GM19324 (cell line): ENCODE data around the gene ABR.

Experiments
- ATAC-seq: cut with Tn5 transposase; IDR thresholded peaks from one replicate; pipeline ENCODE4 v1.9.1; 2021; ENCODE audit warnings: mild to moderate bottlenecking, moderate library complexity; ENCODE audit not compliant: unreplicated experiment, low FRiP score

ABR gene

DNA sequence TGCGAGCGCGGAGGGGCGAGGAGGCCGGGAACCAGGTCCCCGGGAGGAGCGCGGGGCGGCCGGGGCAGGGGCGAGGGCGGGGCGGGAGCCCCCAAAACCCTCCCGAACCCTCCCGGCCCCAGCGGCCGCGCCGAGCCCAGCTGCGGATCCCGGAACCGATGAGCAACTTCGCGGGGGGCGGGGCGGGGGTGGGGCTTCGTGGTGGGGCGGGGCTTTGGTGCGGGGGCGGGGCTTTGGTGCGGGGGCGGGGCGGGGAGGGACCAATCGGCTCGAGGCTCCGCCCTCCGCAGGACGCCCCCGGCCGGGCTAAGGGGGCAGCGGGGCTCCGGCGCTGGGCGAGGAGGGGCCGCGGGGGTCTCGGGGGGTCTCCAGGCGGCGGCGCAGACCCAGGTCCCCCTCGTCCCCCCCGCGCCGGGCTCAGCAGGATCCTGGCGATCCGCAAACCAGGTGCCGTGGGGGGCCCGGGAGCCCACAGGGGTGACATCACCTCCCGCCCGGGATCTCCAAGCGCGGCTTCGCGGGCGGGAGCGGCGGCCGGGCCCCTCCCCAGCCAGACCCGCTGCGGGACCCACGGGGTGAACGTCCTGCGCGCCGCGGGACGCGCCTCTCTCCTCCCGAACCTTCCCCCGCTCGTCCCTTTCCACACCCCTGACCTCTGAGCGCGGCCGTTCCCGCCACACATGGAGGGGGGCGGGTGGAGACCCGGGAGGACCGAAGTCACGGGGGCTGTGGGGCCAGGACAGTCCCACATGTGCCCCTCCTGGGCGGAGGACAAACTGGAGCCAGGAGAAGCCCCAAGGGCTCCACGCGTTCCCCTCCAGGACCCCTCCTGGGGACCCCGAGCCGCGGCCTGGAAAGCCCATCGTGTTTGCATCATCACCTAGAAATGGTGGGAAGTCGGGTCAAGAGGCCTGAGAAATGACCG, at the start of gene ABR:
Gene ABR, minus strand, starts transcription at position 164 of the 925 bp plus-strand sequence. CDS start 254 bp downstream, outside the sequence.
- ATAC-seq, result no peak

- no peak for ATAC-seq
These were observed 49.6 kb upstream of the ABR start for GRCh38 chr17:1229349-1229899.

DNA sequence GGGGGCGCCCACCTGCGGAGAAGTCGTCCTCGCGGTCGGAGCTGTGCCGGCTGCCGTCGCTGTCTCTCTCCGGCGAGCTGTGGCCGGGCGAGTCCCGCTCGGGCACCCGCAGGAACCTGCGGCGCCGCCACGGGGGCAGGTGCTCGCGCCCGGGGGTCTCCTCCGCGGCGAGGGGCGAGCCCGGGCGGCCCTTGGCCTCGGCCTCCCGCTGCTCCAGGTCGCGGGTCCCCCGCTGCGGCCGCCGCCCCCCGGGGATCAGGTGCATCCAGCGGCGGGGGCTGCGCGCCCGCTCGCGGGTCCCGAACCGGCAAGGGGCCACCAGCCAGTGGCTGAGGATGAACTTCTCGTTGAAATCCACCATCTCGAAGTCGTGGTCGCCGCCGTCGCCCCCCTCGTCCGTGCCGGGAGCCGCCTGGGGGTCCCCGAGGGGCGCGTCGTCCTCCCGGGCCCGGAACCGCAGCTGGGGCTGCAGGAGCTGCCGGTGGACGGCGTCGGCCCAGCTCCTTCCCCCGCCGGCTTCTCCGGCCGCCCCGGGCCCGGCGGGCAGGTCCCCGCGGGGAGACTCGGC, 49.1 kb upstream of the ABR start:
- ATAC-seq, result no peak

GRCh38 chr17:1227917-1228780, 48.4 kb upstream of the ABR start:
- no peak for ATAC-seq

GRCh38 chr17:1227365-1227764, 47.6 kb upstream of the ABR start:
- ATAC-seq, result no peak

DNA sequence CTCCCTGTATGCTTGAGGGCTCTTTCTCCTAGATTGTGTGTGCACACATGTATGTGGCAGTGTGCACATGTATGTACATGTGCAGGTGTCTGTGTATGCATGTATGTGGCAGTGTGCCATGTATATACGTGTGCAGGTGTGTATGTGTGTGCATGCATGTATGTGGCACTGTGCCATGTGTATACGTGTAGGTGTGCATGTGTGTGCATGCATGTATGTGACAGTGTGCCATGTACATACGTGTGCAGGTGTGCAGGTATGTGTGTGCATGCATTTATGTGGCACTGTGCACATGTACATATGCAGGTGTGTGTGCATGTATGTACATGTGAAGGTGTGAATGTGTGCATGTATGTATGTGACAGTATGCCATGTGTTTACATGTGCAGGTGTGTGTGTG, 46.5 kb upstream of the ABR start:
- no peak for ATAC-seq

DNA sequence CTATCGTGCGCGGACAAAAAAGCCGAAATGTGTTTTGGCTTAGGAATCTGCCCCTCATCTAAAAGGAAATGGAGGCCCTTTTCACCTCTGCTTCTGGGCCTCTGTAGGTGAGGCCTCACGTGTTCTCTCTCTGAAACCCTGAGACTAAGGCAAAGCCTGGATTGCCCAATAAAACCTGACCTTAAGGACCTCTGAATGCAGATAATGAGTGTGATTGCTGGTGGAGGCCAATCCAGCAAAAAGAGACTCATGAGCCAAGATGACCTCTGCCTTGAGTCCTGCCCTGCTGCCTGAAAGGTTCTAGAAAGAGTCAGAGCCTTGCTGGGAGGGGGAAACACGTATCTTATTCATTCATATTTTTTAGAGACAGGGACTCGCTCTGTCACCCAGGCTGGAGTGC, 44.5 kb upstream of the ABR start:
- no peak for ATAC-seq

- ATAC-seq, result no peak
These were observed 43.9 kb upstream of the ABR start for GRCh38 chr17:1223662-1224061.

DNA sequence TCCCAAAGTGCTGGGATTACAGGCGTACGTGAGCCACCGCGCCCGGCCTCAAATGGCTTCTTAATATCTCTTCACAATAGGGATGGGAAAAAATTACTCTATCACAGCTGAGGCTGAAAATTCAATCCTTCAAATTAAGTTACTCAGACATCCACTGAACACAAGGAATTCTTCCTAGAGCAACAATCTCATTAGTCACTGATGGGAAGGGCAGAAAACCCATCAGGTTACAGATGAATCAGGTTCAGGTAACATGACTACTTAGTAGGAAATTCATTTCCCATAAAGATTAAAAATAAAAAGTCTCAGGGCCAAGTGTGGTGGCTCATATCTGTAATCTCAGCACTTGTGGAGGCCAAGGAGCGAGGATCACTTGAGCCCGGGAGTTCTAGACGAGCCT, 42.5 kb upstream of the ABR start:
- ATAC-seq, result no peak

DNA sequence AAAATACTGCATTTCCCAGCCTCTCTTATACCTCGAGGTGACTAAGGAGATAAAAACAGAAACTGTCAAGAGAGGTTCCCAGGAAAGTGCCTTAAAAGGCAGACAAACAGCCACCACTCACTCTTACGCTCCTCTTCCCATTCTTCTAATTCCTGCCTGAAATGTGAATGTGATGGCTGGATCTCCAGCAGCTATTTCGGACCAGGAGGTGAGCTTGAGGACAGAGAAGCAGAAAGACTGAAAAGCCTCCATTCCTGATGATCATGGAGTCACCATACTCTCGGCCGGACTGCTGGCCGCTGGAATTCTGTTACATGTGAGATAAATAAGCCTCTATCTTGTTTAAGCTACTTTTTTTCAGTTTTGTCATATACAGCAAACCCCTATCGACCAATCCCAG, 41.4 kb upstream of the ABR start:
- ATAC-seq, result no peak

DNA sequence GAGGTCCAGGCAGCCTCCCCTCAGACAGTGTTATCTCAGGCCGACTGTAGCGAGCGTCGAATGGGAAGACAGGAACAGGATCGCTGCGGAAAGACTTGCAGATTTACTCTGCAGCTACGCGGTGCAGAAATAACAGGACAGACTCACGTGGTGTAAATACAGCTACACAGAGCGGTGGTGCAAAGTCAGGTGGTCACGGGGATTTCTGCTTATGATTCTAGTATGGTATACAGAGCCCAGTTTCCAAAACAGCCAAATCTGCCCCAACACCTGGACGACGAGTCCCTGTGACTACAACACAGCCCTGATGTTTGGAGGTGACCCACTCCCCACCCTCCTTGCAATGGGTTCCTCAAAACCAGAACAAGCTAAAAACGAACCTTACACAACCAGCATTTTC, 40.6 kb upstream of the ABR start:
- ATAC-seq, result no peak

- no peak for ATAC-seq
These were observed 37.3 kb upstream of the ABR start for GRCh38 chr17:1217089-1217385.

DNA sequence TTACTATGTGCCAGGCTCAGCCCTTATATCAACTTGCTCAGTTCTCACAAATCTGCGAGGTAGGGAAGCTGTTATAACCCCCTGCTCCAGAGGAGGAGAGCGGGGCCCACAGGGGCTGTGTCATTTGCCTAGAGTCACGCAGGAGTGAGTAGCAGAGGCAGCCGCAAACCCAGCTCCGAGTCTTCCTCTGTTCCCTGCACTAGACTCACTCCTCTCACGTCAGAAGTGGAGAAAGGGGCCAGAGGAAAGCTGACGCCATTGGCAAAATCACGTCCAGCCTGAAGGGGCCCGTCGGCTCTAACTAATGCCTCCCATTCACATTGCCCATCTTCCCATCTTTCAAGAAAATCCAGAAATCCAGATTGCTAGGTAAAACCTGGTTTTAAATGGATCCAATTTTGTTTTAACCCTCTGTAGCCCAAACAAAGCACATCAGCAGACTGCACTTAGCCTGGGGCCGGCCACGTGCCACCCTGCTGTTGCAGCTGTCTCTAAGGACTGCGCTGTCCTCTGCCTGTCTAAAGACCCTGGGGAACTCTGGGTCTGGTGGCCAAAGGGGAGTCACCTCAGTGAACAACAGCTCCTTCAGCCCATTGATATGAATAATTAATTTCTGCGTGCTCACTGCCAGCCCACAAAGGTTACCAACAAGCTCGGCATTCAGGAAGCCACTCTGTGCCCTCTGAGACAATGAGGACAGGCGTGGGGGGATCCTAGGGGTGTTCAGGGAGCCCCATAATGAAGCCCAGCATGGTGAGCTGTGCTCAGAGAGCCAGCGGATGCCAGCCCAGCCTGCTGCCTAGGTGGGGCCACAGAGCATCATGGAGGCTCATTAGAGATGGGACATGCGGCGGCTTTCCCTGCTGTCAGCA, 36.7 kb upstream of the ABR start:
- peak; percentile 51 for ATAC-seq

DNA sequence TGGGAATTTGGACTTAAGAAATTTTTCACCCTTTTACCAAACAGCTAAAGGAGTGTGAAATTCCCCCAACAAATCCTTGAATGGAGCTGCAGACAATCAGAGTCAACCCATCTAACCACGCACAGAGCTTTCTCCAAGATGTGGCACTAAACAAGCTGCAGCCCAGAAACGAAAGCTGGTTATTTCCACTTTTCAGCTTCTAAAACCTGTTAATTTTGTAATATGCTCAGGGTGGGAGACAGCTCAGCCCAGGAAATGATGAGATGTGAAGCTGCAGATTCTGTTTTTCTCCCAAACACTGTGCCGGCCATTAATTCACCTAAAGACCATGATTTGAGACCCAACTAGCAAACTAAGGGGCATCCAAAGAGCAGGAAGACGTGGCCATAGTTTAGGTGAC, 33.2 kb upstream of the ABR start:
- no peak for ATAC-seq

DNA sequence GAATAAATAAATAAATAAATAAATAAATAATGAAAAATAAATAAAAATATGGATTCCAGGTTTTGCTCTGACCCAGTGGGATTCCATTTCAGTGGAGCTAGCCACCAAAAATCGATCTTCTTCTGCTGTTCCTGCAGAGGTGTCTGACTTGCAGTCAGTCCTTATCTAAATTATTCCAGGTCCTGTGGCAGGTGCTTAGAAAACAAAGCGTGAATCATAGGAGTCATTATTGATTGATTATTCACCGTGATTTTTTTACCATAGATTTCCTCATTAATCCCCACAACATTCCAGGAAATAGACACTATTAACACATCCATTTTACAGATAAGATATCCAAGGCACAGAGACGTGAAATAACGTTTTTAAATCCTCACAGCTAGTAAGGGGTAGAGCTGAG, 31.5 kb upstream of the ABR start:
- ATAC-seq, result no peak

- ATAC-seq, result no peak
These were observed 29.2 kb upstream of the ABR start for GRCh38 chr17:1208966-1209365.

DNA sequence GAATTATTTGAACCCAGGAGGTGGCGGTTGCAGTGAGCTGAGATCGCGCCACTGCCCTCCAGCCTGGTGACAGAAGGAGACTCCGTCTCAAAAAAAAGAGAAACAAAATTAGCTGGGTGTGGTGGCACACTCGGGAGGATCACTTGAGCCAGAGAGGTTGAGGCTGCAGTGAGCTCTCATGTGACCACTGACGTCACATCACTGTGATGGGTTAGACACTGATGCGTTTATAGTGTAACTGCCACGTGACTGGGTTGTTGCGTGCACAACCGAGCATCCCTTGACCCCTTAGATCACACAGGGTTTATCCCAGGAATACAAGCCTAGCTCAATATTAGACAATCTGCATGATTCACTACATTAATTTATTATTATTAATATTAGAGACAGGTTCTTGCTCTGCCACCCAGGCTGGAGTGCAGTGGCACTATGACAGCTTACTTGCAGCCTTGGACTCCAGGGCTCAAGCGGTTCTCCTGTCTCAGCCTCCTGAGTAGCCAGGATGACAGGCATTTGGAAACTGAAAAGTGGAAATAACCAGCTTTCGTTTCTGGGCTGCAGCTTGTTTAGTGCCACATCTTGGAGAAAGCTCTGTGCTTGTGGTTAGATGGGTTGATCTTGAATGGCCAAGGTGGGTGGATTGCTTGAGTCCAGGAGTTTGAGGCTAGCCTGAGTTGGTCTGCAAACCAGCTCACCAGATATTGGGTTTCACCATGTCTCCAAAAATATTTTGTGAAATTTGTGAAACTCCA, 26.4 kb upstream of the ABR start:
- ATAC-seq, result no peak

DNA sequence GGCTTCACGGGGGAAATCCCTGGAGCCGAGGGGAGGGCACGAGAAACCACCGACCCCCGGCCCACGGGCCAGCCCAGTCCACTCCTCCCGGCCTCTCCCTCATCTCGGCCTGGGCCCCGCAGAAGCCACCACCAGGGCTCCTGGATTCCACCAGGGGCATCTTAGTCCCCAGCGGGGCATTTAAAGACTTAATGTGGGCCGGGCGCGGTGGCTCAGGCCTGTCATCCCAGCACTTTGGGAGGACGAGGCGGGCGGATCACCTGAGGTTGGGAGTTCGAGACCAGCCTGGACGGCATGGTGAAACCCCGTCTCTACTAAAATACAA, 24.1 kb upstream of the ABR start:
- no peak for ATAC-seq

DNA sequence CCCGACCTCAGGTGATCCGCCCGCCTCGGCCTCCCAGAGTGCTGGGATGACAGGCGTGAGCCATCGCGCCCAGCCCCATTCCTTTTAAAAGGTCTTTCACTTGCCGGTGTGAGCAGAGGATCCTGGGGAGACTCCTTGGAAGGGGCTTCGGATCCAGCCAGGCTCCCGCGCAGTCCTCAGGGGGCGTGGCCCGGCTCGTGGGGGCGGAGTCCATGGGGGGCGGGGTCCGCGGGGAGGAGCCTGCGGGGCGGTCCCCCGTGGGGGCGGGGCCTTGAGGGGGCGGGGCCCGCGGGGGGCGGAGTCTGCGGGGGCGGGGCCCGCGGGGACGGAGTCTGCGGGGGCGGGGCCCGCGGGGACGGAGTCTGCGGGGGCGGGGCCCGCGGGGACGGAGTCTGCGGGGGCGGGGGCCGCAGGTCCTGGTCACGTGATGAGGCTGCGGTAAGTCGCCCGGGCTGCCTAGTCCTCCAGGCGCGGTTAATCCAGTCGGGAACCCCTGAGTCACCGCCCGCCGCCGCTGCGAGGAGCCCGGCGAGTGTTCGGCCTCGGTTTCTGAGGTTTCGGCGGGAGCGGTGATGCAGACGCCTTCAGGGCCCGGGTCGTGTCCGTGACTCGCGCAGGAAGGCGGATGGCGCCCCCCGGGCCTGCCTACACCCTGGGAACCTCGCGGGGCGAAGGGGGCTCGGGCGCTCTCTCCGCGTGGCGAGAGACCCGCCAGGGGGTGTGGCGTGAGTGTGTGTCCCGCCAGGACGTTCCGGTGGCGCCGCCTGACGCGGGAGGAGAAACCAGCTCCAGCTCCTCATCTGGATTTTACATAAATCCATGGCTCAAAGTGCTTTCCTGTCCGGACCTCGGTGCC, 23.6 kb upstream of the ABR start:
- no peak for ATAC-seq
